BJ (cell line): ENCODE data around the gene ESRRG. TPM values are rescaled to one million over a fixed set of nuclear protein-coding genes. Genes with fewer than 3 reads are reported as not detected.

Experiments used
- CTCF ChIA-PET: fragments of 350-600 bp; formaldehyde crosslinking; extraction: SDS; loops from one replicate; lab custom pipeline; 2021; ENCODE audit warnings: antibody characterized with exemption, inconsistent platforms; lab: Yijun Ruan, JAX
- POLR2A ChIA-PET: fragments of 300-600 bp; sonication (Branson Sonifier 250); formaldehyde crosslinking; extraction: SDS; loops from one replicate; lab custom pipeline; 2021; ENCODE audit warnings: antibody characterized with exemption; lab: Charles Lee
- DNase-seq: peaks from one replicate; pipeline ENCODE4 v3.0.0-alpha.2; 2011; ENCODE audit warnings: low read depth
- H3K27me3 ChIP-seq: 2 replicates; pipeline ENCODE4 v1.6.0; 2011; ENCODE audit warnings: low read length; ENCODE audit not compliant: control insufficient read depth, insufficient read depth
- H3K36me3 ChIP-seq: 2 replicates; pipeline ENCODE4 v1.5.1; 2011; ENCODE audit warnings: low read length; ENCODE audit not compliant: control insufficient read depth, insufficient read depth
- H3K4me3 ChIP-seq: 2 replicates; pipeline ENCODE4 v1.5.1; 2011; ENCODE audit warnings: low read depth, mild to moderate bottlenecking, control low read depth, low read length
- CTCF ChIP-seq: IDR thresholded peaks from 2 replicates; pipeline ENCODE4 v1.5.1; 2011; ENCODE audit warnings: low read depth, mild to moderate bottlenecking, control low read depth, inconsistent platforms, low read length, moderate library complexity; ENCODE audit not compliant: insufficient read depth
- polyA plus RNA-seq: library from polyadenylated mRNA; depleted of rRNA; stranded (reverse); fragments of >200 nt; gene quantifications from 2 replicates; pipeline ENCODE4 v1.2.3, GENCODE V29; 2011

ESRRG gene
- polyA plus RNA-seq, 1 experiment, result 0.05 TPM

- CTCF ChIA-PET, result interaction anchor here (1.3 kb wide), 1 partner anchor 238 kb away, joined by 3 read pairs; no protein-coding TSS in a partner anchor
These were observed 263.5 kb downstream of the ESRRG start for GRCh38 chr1:216459651-216460207.

GRCh38 chr1:216458812-216459211, 264.4 kb downstream of the ESRRG start:
- CTCF ChIA-PET, result interaction anchor here (1.3 kb wide), 1 partner anchor 237 kb away, joined by 3 read pairs; no protein-coding TSS in a partner anchor
- POLR2A ChIA-PET, result no interaction called here

More at GRCh38 chr1:216459651-216460207, 263.5 kb downstream of the ESRRG start:
- no peaks in the 10 kb centered on the region for H3K27me3 ChIP-seq
- H3K4me3 ChIP-seq, result no peak overlapping the region
- no peak for DNase-seq
- no peaks in the 10 kb centered on the region for H3K36me3 ChIP-seq
- POLR2A ChIA-PET, result no interaction called here
- TF ChIP-seq CTCF, result no peak

GRCh38 chr1:216457356-216457755, 265.9 kb downstream of the ESRRG start:
- Histone ChIP-seq H3K27me3 (no peaks in the 10 kb centered on the region), H3K4me3 (no peak overlapping the region), H3K36me3 (no peaks in the 10 kb centered on the region)
- ChIA-PET CTCF (no interaction called here), POLR2A (no interaction called here)
- no peak for DNase-seq
- TF ChIP-seq CTCF, result no peak

More at GRCh38 chr1:216458812-216459211, 264.4 kb downstream of the ESRRG start:
- no peak for DNase-seq
- no peak for TF ChIP-seq CTCF
- Histone ChIP-seq H3K36me3 (no peaks in the 10 kb centered on the region), H3K4me3 (no peak overlapping the region), H3K27me3 (no peaks in the 10 kb centered on the region)

GRCh38 chr1:216456682-216457081, 266.5 kb downstream of the ESRRG start:
- DNase-seq, result peak; percentile 59
- CTCF ChIA-PET, result interaction anchor here (0.6 kb wide), 1 partner anchor 90 kb away, joined by 4 read pairs; no protein-coding TSS in a partner anchor
- Histone ChIP-seq H3K36me3 (no peaks in the 10 kb centered on the region), H3K4me3 (no peak overlapping the region), H3K27me3 (no peaks in the 10 kb centered on the region)
- no peak for TF ChIP-seq CTCF
- POLR2A ChIA-PET, result no interaction called here

GRCh38 chr1:216453777-216454176, 269.5 kb downstream of the ESRRG start:
- no peaks in the 10 kb centered on the region for H3K36me3 ChIP-seq
- no peak for DNase-seq
- no peaks in the 10 kb centered on the region for H3K27me3 ChIP-seq
- POLR2A ChIA-PET, result no interaction called here
- no peak for TF ChIP-seq CTCF
- H3K4me3 ChIP-seq, result no peak overlapping the region
- CTCF ChIA-PET, result no interaction called here
